GM12801 (cell line): ENCODE results near the gene BRAT1.

Source experiments
- TF ChIP-seq, protein P1 (sequence below): IDR thresholded peaks from one replicate; pipeline ENCODE4 v1.5.1; 2011; ENCODE audit warnings: control low read depth; ENCODE audit not compliant: insufficient read length; ENCODE audit errors: extremely low read depth

The BRAT1 gene

DNA sequence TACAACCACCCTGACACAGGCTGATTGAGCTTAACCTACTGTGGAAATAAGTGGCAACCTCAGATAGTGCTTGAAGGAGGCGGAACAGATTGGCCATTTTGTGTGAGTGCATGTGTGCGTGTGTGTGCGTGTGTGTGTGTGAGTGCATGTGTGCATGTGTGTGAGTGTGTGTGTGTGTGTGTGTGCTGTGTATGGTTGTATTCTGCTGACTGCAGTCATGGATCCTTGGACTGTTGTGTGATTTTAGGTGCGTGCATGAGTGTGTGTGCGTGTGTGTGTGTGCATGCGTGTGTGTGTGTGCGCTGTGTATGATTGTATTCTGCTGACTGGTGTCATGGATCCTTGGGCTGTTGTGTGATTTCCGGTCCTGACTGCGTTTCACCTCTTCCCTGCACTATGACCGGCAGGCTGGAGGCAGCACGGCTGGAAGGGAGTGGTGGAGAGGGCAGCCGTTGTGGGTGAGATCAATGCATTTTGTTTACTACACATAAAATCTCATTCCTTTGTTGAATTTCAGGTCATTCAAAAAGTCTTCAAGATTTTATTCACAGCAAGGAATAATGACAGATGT, 9.7 kb upstream of the BRAT1 start:
- TF ChIP-seq, protein P1, sequence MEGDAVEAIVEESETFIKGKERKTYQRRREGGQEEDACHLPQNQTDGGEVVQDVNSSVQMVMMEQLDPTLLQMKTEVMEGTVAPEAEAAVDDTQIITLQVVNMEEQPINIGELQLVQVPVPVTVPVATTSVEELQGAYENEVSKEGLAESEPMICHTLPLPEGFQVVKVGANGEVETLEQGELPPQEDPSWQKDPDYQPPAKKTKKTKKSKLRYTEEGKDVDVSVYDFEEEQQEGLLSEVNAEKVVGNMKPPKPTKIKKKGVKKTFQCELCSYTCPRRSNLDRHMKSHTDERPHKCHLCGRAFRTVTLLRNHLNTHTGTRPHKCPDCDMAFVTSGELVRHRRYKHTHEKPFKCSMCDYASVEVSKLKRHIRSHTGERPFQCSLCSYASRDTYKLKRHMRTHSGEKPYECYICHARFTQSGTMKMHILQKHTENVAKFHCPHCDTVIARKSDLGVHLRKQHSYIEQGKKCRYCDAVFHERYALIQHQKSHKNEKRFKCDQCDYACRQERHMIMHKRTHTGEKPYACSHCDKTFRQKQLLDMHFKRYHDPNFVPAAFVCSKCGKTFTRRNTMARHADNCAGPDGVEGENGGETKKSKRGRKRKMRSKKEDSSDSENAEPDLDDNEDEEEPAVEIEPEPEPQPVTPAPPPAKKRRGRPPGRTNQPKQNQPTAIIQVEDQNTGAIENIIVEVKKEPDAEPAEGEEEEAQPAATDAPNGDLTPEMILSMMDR, result no peak

DNA sequence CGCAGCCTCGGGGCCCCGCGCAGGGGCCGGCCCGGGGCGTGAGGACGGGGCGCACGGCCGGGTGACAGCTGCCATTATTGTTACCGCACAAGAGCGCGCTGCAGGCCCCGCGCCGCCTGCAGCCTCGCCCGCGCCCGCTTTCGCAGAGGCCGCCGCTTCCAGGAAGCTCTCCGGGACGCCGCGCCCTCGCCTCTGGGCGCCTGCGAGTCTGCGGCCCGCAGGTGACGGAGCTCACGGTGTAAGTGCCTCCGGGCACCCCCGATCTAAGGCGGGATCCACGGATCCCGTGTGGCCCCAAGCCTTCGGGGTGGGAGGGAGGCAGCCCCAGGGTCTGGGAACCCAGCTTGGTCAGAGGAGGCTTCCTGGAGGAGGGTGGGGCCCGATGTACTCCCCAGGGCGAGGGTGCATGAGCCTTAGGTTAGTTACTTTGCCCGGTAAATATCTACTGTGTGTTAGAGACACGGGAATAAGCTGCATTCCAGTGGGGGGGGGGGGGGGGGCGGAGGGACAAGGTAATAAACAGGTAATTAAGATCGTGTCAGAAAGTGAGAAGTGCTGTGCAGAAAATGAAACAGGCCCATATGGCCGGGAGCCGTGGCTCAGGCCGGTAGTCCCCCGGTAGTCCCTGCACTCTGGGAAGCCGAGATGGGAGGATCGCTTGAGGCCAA, 4.1 kb upstream of the BRAT1 start:
- TF ChIP-seq, protein P1, result no peak

DNA sequence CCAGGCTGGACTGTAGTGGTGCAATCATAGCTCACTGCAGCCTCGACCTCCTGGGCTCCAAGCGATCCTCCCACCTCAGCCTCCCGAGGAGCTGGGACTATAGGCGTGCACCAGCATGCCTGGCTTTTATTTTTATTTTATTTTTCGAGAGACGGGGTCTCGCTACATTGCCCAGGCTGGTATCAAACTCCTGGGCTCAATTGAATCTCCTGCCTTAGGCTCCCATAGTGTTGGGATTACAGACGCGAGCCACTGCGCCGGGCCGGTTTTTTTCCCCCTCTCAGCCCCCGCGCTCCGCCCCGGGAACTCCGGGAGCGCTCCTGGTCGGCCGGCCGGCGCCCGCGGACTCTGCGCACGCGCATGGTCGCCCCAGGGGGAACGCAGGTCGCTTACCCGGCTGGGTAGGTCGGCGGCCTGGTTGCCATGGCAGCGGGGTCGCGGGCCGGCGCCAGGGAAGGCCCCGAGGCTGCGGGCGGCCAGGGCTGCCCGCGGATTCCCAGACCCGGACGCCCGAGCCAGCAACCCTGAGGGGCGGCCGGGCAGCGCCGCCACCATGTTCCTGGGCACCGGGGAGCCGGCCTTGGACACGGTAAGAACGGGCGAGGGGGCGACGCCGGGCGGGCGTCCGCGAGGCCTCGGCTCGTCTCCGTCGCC, 3.4 kb upstream of the BRAT1 start, which contains the start of gene IQCE:
IQCE (plus strand) TSS at position 351 of the 654 bp plus-strand sequence; CDS start at position 554, 203 bp downstream.
- TF ChIP-seq, protein P1, result no peak

- TF ChIP-seq, protein P1, result no peak
Measured at GRCh38 chr7:2554661-2555111, 638 bp downstream of the BRAT1 start.

DNA sequence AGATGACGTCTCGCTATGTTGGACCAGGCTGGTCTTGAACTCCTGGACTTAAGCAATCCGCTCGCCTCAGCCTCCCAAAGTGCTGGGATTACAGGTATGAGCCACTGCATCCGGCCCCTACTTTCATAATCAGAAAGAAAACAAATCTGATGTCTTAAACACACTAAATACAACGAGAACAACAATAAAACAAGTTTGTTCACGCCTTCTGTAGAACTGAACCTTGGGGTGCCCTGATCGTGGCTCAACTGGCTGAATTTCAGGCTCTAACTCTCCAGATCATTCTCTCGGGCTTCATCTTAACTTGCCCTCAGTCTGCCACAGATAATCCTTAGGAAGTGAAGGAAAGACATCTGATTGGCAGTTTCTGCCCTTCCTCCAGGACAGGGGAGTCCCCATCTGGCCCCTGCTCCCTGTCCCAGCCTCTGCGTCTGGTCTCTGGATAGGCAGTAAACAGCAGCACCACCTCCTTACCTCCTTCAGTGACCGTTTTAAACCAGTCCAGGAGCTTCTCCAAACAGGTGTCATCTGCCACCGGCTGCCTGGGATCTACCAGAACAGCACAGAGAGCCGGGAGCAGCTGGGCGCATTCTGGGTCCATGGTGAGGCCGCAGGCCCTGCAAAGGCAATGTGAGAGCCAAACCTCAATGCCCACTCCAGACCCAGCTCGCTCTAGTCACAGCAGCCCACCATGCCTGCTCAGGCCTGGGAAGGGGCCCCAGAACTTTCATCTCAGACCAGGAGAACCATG, 1.3 kb downstream of the BRAT1 start:
- TF ChIP-seq, protein P1, result no peak

GRCh38 chr7:2553108-2553507, 2.2 kb downstream of the BRAT1 start:
- TF ChIP-seq, protein P1, result no peak

DNA sequence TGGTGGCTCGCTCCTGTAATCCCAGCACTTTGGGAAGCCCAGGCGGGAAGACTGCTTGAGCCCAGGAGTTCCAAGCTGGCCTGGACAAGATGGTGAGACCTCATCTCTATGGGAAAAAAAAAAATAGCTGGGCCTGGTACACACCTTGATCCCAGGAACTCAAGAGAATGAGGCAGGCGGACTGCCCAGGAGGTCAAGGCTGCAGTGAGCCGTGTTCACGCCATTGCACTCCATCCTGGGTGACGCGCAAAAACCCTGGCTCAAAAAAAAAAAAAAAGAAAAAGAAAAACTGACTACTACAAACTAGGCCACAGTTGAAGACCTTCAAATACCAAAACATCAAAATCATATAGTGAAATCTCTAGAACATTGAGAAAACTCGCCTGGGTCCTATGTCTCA, 3.9 kb downstream of the BRAT1 start:
- TF ChIP-seq, protein P1, result no peak
